Adipocyte (in vitro differentiated cells): ENCODE measurements around the gene FBXW7.

Experiments
- DNase-seq: peaks from one replicate; pipeline ENCODE4 v3.0.0-alpha.2; 2015; ENCODE audit warnings: low read depth
- H3K27me3 ChIP-seq: replicated peaks from 2 replicates; pipeline ENCODE4 v1.7.0; 2013; ENCODE audit warnings: mild to moderate bottlenecking, low read length, moderate library complexity; ENCODE audit not compliant: control insufficient read depth, insufficient read depth
- H3K36me3 ChIP-seq: 2 replicates; pipeline ENCODE4 v1.7.0; 2013; ENCODE audit warnings: low read length, mild to moderate bottlenecking, moderate library complexity; ENCODE audit not compliant: control insufficient read depth, insufficient read depth, severe bottlenecking
- H3K4me1 ChIP-seq: 2 replicates; pipeline ENCODE4 v1.7.0; 2013; ENCODE audit warnings: mild to moderate bottlenecking, low read length, moderate library complexity; ENCODE audit not compliant: control insufficient read depth, insufficient read depth
- H3K4me3 ChIP-seq: 2 replicates; pipeline ENCODE4 v1.7.0; 2013; ENCODE audit warnings: mild to moderate bottlenecking, low read length, moderate library complexity
- H3K9ac ChIP-seq: 2 replicates; pipeline ENCODE4 v1.7.0; 2013; ENCODE audit warnings: mild to moderate bottlenecking, low read length, moderate library complexity
- H3K9me3 ChIP-seq: 2 replicates; pipeline ENCODE4 v1.7.0; 2013; ENCODE audit warnings: mild to moderate bottlenecking, low read length, moderate library complexity; ENCODE audit not compliant: control insufficient read depth

FBXW7 gene

GRCh38 chr4:152525878-152526277 lies 10.0 kb downstream of the FBXW7 start:
- no peaks in the 10 kb centered on the region for H3K4me1 ChIP-seq
- no peaks in the 10 kb centered on the region for H3K27me3 ChIP-seq
- no peak overlapping the region for H3K9ac ChIP-seq
- DNase-seq, result no peak
- peaks cover 2% of the 10 kb centered on the region for H3K36me3 ChIP-seq
- H3K4me3 ChIP-seq, result no peak overlapping the region
- no peaks in the 10 kb centered on the region for H3K9me3 ChIP-seq

GRCh38 chr4:152524427-152524826 lies 11.5 kb downstream of the FBXW7 start:
- no peak for DNase-seq
- H3K27me3 ChIP-seq, result no peaks in the 10 kb centered on the region
- no peaks in the 10 kb centered on the region for H3K9me3 ChIP-seq
- no peaks in the 10 kb centered on the region for H3K4me1 ChIP-seq
- no peak overlapping the region for H3K4me3 ChIP-seq
- no peak overlapping the region for H3K9ac ChIP-seq
- H3K36me3 ChIP-seq, result peaks cover 3% of the 10 kb centered on the region

DNA sequence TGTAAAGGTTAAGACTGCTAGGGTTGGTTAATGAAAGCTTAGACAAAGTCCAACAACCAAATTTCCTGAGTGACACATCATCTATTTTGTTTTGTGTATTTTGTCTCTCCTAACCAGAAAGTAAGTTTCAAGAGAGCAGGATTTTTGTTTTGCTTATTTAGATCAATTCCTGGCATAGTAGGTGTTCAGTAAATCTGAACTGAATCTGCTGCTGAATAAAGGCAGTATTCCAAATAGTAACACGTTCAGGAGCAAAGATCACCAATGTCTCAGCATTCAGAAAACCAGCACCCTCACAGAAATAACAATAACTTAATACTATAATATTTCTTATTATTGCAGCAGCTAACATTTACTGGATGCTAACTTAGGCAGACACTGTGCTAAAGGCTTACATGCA lies 12.2 kb downstream of the FBXW7 start:
- no peaks in the 10 kb centered on the region for H3K9me3 ChIP-seq
- no peaks in the 10 kb centered on the region for H3K27me3 ChIP-seq
- H3K4me1 ChIP-seq, result no peaks in the 10 kb centered on the region
- no peak overlapping the region for H3K4me3 ChIP-seq
- DNase-seq, result no peak
- H3K9ac ChIP-seq, result no peak overlapping the region
- peaks cover 3% of the 10 kb centered on the region for H3K36me3 ChIP-seq

GRCh38 chr4:152522754-152523153 lies 13.1 kb downstream of the FBXW7 start:
- Histone ChIP-seq H3K27me3 (no peaks in the 10 kb centered on the region), H3K9me3 (no peaks in the 10 kb centered on the region), H3K4me3 (no peak overlapping the region), H3K36me3 (peaks cover 3% of the 10 kb centered on the region), H3K4me1 (no peaks in the 10 kb centered on the region), H3K9ac (no peak overlapping the region)
- DNase-seq, result no peak

DNA sequence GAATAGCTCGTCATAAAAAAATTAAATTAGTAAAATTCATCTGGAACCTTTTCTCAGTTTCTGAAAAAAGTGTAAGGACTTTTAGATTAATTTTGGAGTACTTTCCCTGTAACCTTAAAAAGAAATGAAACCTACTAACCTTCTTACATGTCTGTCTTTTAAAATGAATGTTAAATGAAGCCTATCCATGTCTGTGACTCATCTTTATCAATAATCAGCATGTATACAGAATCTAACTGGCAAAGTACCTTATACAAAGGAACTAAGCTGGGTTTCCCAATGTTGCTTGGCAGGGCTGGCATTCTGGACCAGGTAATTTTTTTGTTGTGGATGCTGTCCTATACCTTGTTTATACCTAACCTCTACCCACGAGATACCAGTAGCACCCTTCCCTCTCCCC lies 13.6 kb downstream of the FBXW7 start:
- H3K9me3 ChIP-seq, result no peaks in the 10 kb centered on the region
- no peaks in the 10 kb centered on the region for H3K27me3 ChIP-seq
- no peak for DNase-seq
- H3K4me1 ChIP-seq, result no peaks in the 10 kb centered on the region
- no peak overlapping the region for H3K9ac ChIP-seq
- H3K36me3 ChIP-seq, result peaks cover 3% of the 10 kb centered on the region
- no peak overlapping the region for H3K4me3 ChIP-seq

DNA sequence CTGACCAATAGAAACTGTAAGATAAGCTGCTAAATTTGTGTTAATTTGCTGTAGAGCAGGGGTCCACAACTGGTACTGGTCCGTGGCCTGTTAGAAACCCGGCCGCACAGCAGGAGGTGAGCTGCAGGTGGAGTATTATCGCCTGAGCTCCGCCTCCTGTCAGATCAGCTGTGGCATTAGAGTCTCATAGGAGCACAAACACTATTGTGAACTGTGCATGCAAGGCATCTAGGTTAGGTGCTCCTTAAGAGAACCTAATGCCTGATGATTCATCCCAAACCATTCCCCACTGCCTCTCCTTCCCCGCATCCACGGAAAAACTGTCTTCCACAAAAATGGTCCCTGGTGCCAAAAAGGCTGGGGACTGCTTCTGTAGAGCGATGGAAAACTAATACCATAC lies 19.7 kb downstream of the FBXW7 start:
- no peak overlapping the region for H3K9ac ChIP-seq
- peak; percentile 20 for DNase-seq

GRCh38 chr4:152515678-152516077 lies 20.2 kb downstream of the FBXW7 start:
- H3K4me3 ChIP-seq, result no peak overlapping the region
- H3K4me1 ChIP-seq, result peaks cover 16% of the 10 kb centered on the region
- H3K9me3 ChIP-seq, result no peaks in the 10 kb centered on the region
- peaks cover 2% of the 10 kb centered on the region for H3K36me3 ChIP-seq
- peak; percentile 74 for DNase-seq
- H3K27me3 ChIP-seq, result no peaks in the 10 kb centered on the region
- H3K9ac ChIP-seq, result no peak overlapping the region

More for the DNA sequence above, 19.7 kb downstream of the FBXW7 start:
- Histone ChIP-seq H3K9me3 (no peaks in the 10 kb centered on the region), H3K4me3 (no peak overlapping the region), H3K36me3 (peaks cover 3% of the 10 kb centered on the region), H3K27me3 (no peaks in the 10 kb centered on the region), H3K4me1 (peaks cover 16% of the 10 kb centered on the region)

DNA sequence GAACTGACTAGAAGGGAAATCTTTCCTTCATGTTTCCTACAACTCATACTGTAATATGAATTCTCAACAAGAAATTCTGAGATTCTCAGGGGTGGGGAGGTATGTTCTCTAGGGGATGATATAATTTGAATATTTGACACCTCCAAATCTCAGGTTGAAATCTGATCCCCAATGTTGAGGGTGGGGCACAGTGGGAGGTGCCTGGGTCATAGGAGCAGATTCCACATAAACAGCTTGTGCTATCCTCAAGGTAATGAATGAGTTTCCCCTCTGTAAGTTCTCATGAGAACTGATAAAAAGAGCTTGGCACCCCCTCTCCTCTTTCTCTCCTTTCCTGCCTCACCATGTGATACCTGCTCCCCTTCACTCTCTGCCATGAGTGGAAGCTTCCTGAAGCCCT lies 21.5 kb downstream of the FBXW7 start:
- no peaks in the 10 kb centered on the region for H3K36me3 ChIP-seq
- H3K9me3 ChIP-seq, result no peaks in the 10 kb centered on the region
- no peak overlapping the region for H3K9ac ChIP-seq
- peaks cover 16% of the 10 kb centered on the region for H3K4me1 ChIP-seq
- no peaks in the 10 kb centered on the region for H3K27me3 ChIP-seq
- H3K4me3 ChIP-seq, result no peak overlapping the region
- no peak for DNase-seq

GRCh38 chr4:152513078-152513477 lies 22.8 kb downstream of the FBXW7 start:
- Histone ChIP-seq H3K4me3 (no peak overlapping the region), H3K4me1 (peaks cover 16% of the 10 kb centered on the region), H3K9me3 (no peaks in the 10 kb centered on the region), H3K36me3 (no peaks in the 10 kb centered on the region), H3K27me3 (no peaks in the 10 kb centered on the region), H3K9ac (no peak overlapping the region)
- DNase-seq, result no peak

GRCh38 chr4:152512483-152512882 lies 23.4 kb downstream of the FBXW7 start:
- peaks cover 16% of the 10 kb centered on the region for H3K4me1 ChIP-seq
- DNase-seq, result no peak
- no peak overlapping the region for H3K9ac ChIP-seq
- H3K9me3 ChIP-seq, result no peaks in the 10 kb centered on the region
- H3K27me3 ChIP-seq, result no peaks in the 10 kb centered on the region
- no peak overlapping the region for H3K4me3 ChIP-seq
- no peaks in the 10 kb centered on the region for H3K36me3 ChIP-seq

DNA sequence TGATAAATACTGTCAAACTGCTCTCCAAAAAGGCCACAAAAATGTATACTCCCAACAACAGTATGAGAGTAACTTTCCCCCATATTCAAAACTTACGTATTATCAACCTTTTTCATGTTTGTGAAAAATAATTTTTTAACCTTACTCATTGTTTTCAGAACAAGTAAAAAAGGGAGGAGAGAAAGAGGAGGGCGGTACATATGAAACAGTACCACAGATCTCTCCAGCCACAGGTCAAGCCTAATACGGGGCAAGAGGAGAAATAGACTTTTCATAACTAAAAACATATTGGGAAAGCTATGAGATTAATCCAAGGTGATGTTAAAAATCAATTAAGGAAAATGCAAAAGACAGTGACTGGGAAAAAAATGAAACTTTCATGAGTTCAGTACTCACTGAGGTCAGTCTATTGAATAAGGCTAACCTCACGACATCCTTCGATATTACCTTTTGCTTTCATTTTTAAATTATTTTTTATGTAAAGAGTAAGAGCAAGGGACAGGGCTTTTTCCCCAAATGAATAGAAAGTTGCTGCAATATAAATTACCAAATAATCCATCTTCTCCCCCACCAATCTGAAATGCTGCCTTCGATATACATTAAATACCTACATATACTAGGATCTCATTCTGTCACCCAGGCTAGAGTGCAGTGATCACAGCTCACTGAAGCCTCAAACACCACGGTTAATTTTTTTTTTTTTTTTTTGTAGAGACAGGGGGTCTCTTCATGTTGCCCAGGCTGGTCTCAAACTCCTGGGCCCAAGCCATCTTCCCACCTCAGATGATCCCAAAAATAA lies 25.3 kb downstream of the FBXW7 start:
- Histone ChIP-seq H3K27me3 (no peaks in the 10 kb centered on the region), H3K36me3 (no peaks in the 10 kb centered on the region), H3K9me3 (no peaks in the 10 kb centered on the region), H3K4me3 (no peak overlapping the region), H3K9ac (no peak overlapping the region), H3K4me1 (peaks cover 8% of the 10 kb centered on the region)
- no peak for DNase-seq
